Endothelial cell of umbilical vein (primary cell): ENCODE data around the gene UNC5CL. TPM values are rescaled to one million over a fixed set of nuclear protein-coding genes. Genes with fewer than 3 reads are reported as not detected.

ENCODE experiments used
- BruUV-seq: library from RNA; stranded (reverse); fragments of 400-500 nt; replicated peaks from 2 replicates; lab custom pipeline; 2021; lab: Mats Ljungman, UMichigan
- CTCF ChIA-PET: fragments of 300-600, 350-600 bp; sonication (Branson Sonifier 250); formaldehyde crosslinking; loops from one replicate; lab custom pipeline; 2021; ENCODE audit warnings: antibody characterized with exemption, inconsistent platforms; lab: Charles Lee
- POLR2A ChIA-PET: fragments of 300-600, 350-600 bp; sonication (Branson Sonifier 250); formaldehyde crosslinking; loops from one replicate; lab custom pipeline; 2021; ENCODE audit warnings: antibody characterized with exemption, inconsistent platforms; lab: Charles Lee
- DNase-seq: peaks from one replicate; pipeline ENCODE4 v3.0.0-alpha.2; 2011; ENCODE audit warnings: low read depth, low spot score
- FAIRE-seq: peaks from 2 replicates; lab custom pipeline; 2011; peaks lifted over from hg19 to GRCh38; lab: Jason Lieb, UNC
- H2AFZ ChIP-seq: 2 replicates; pipeline ENCODE4 v1.6.0; 2012; ENCODE audit warnings: low read depth, low read length, control low read depth, inconsistent platforms
- H3K27ac ChIP-seq: 2 replicates; pipeline ENCODE4 v1.5.1; 2011; ENCODE audit warnings: low read depth, mild to moderate bottlenecking, control low read depth, low read length, moderate library complexity; ENCODE audit not compliant: insufficient read depth
- H3K27me3 ChIP-seq, 2 experiments: 2 replicates each; pipeline versions ENCODE4 v1.6.0 to v1.6.1; 2011; ENCODE audit warnings: low read length in 2 of 2, mixed read lengths in 1 of 2; ENCODE audit not compliant: control insufficient read depth in 2 of 2, insufficient read depth in 2 of 2
- H3K36me3 ChIP-seq, 2 experiments: 2 replicates in 1 of 2; 3 replicates in 1 of 2; pipeline ENCODE4 v1.5.1; 2011; ENCODE audit warnings: low read length in 2 of 2, mild to moderate bottlenecking in 1 of 2, moderate library complexity in 1 of 2; ENCODE audit not compliant: control insufficient read depth in 2 of 2, insufficient read depth in 2 of 2; ENCODE audit errors: extremely low read depth in 1 of 2
- H3K4me1 ChIP-seq: 3 replicates; pipeline ENCODE4 v1.5.1; 2011; ENCODE audit warnings: mild to moderate bottlenecking, low read length; ENCODE audit not compliant: control insufficient read depth, insufficient read depth; ENCODE audit errors: extremely low read depth
- H3K4me2 ChIP-seq: 2 replicates; pipeline ENCODE4 v1.6.1; 2011; ENCODE audit warnings: low read length, control low read depth, mixed read lengths; ENCODE audit not compliant: insufficient read depth
- H3K4me3 ChIP-seq, 3 experiments: fragments of 200-600 bp in 1 of 3; sonication (generic), shearing (Covaris generic) in 1 of 3; replicated peaks in 1 of 3; 2 replicates each; pipeline ENCODE4 v1.5.1; 2011 to 2016; ENCODE audit warnings: control low read depth in 3 of 3, low read length in 3 of 3, mild to moderate bottlenecking in 2 of 3, inconsistent platforms in 1 of 3, low read depth in 1 of 3, moderate library complexity in 1 of 3; ENCODE audit not compliant: insufficient read depth in 1 of 3
- H3K79me2 ChIP-seq: 2 replicates; pipeline ENCODE4 v1.6.0; 2012; ENCODE audit warnings: low read length, inconsistent platforms; ENCODE audit not compliant: control insufficient read depth, insufficient read depth
- H3K9ac ChIP-seq: replicated peaks from 2 replicates; pipeline ENCODE3; 2011; ENCODE audit warnings: low read length, control low read depth; ENCODE audit not compliant: insufficient read depth; ENCODE audit errors: extremely low read depth
- H3K9me1 ChIP-seq: replicated peaks from 3 replicates; pipeline ENCODE4 v1.6.0; 2011; ENCODE audit warnings: mild to moderate bottlenecking, low read length; ENCODE audit not compliant: control insufficient read depth, insufficient read depth; ENCODE audit errors: extremely low read depth
- H3K9me3 ChIP-seq: replicated peaks from 2 replicates; pipeline ENCODE4 v1.5.1; 2012; ENCODE audit warnings: low read length, inconsistent platforms; ENCODE audit not compliant: control insufficient read depth, insufficient read depth
- H4K20me1 ChIP-seq: replicated peaks from 2 replicates; pipeline ENCODE3; 2011; ENCODE audit warnings: mild to moderate bottlenecking, low read length; ENCODE audit not compliant: control insufficient read depth, insufficient read depth; ENCODE audit errors: extremely low read depth
- CTCF ChIP-seq, 2 donors: IDR thresholded peaks; 1 replicate in 1 of 2; 2 replicates in 1 of 2; pipeline ENCODE4 v1.5.1; 2011; ENCODE audit warnings: low read length in 2 of 2, mild to moderate bottlenecking in 2 of 2, moderate library complexity in 2 of 2, control low read depth in 1 of 2, inconsistent platforms in 1 of 2, low read depth in 1 of 2; ENCODE audit not compliant: insufficient read depth in 1 of 2; ENCODE audit errors: extremely low read depth in 1 of 2
- EZH2 ChIP-seq: IDR thresholded peaks from 2 replicates; pipeline ENCODE4 v1.6.1; 2012; ENCODE audit warnings: borderline replicate concordance, low read depth, mild to moderate bottlenecking, moderate library complexity, low read length, inconsistent platforms; ENCODE audit not compliant: severe bottlenecking
- FOS ChIP-seq: IDR thresholded peaks from 2 replicates; pipeline ENCODE4 v1.6.1; 2011; ENCODE audit warnings: mild to moderate bottlenecking, low read length, moderate library complexity, borderline replicate concordance; ENCODE audit not compliant: insufficient read depth
- GATA2 ChIP-seq: IDR thresholded peaks from 2 replicates; pipeline ENCODE4 v1.7.0; 2011; ENCODE audit warnings: low read depth, mild to moderate bottlenecking, moderate library complexity, mixed read lengths, low read length; ENCODE audit not compliant: insufficient read length, insufficient read depth
- JUN ChIP-seq: IDR thresholded peaks from 2 replicates; pipeline ENCODE4 v1.6.1; 2011; ENCODE audit warnings: borderline replicate concordance, low read depth; ENCODE audit not compliant: insufficient read length, insufficient read depth
- MAX ChIP-seq: IDR thresholded peaks from 2 replicates; pipeline ENCODE4 v1.6.1; 2011; ENCODE audit not compliant: insufficient read depth, insufficient read length
- MYC ChIP-seq: IDR thresholded peaks from one replicate; pipeline ENCODE4 v1.6.1; 2011; ENCODE audit warnings: mild to moderate bottlenecking, low read depth, low read length
- POLR2A ChIP-seq: IDR thresholded peaks from 2 replicates; pipeline ENCODE4 v1.6.1; 2012; ENCODE audit warnings: low read depth, mild to moderate bottlenecking, control low read depth, low read length
- POLR2AphosphoS5 ChIP-seq: IDR thresholded peaks from 2 replicates; pipeline ENCODE4 v1.6.1; 2012; ENCODE audit warnings: low read depth, mild to moderate bottlenecking, control low read depth, low read length, moderate library complexity; ENCODE audit not compliant: insufficient read depth
- dilution Hi-C: fragments of 300-500 bp; cut with MboI; formaldehyde crosslinking; loops from one replicate; pipeline ENCODE4 v1.15.0; 2019; ENCODE audit warnings: low sequenced_read_pairs; ENCODE audit not compliant: extremely low pct_ligation_motif_present
- intact Hi-C: fragments of 100-400 bp; cut with micrococcal nuclease; formaldehyde crosslinking; loops from one replicate; pipeline ENCODE4 v1.10.0; 2022
- polyA plus RNA-seq, 4 experiments: library from polyadenylated mRNA; depleted of rRNA in 3 of 4; stranded (reverse) in 3 of 4; unstranded in 1 of 4; fragments of >200 nt; gene quantifications; 2 replicates each; pipeline versions ENCODE4 v1.2.1 to v1.2.3, GENCODE V29; 2011 to 2012; ENCODE audit warnings: missing spikeins in 1 of 4
- total RNA-seq: library from RNA; stranded (reverse); gene quantifications from 2 replicates; pipeline ENCODE4 v1.2.3, GENCODE V29; 2021

The UNC5CL gene
- total and polyA plus RNA-seq, 2 donors (not counting 3 experiments of a cell fraction or from before 2014, with no cell fraction given), result 0.14 to 0.20 TPM

- no peak within 1 kb of the TSS for H3K9ac ChIP-seq
- H3K9me1 ChIP-seq, result no peaks in the 10 kb centered on the region
- H2AFZ ChIP-seq, result no peak within 1 kb of the TSS
- intact Hi-C loops, result no loop called here
- dilution Hi-C loops, result no loop called here
- no peak within 1 kb of the TSS for H3K27ac ChIP-seq
- no peaks in the 10 kb centered on the region for H3K36me3 ChIP-seq
- H3K27me3 ChIP-seq, result peaks cover 0 to 3% of the 10 kb centered on the region in 2 experiments
- CTCF ChIA-PET, result interaction anchor here (2.1 to 4.3 kb wide), 2 partner anchors 13 to 25 kb away, joined by 5 to 22 read pairs; partner anchors contain the start of gene UNC5CL
- no peaks in the 10 kb centered on the region for H3K9me3 ChIP-seq
- no TSS peak for BruUV-seq
- H4K20me1 ChIP-seq, result no peaks in the 10 kb centered on the region
- no peak for TF ChIP-seq POLR2A
- no peak for TF ChIP-seq CTCF (IDR thresholded peaks at IDR 0.05; ENCODE audit: extremely low read depth in 1 of 2, insufficient read depth in 1 of 2, low read depth in 1 of 2, low read length in 2 of 2)
- no peak for TF ChIP-seq POLR2AphosphoS5
- TF ChIP-seq EZH2, result no peak
- TF ChIP-seq JUN, result no peak
- TF ChIP-seq MYC, result no peak
- no peak for TF ChIP-seq MAX
- no peak for TF ChIP-seq GATA2
- no peak for TF ChIP-seq FOS
- no peak within 1 kb of the TSS for H3K4me2 ChIP-seq
- DNase-seq (no peak), FAIRE-seq (no peak)
- no peak within 1 kb of the TSS for H3K4me3 ChIP-seq
- no peaks in the 10 kb centered on the region for H3K79me2 ChIP-seq
- POLR2A ChIA-PET, result no interaction called here
- H3K4me1 ChIP-seq, result peaks cover 5% of the 10 kb centered on the region
Measured at GRCh38 chr6:41053041-41053440, 14.0 kb upstream of the UNC5CL start, which contains the start of gene APOBEC2. TSS of gene APOBEC2 (plus strand) at chr6:41053202. CDS start at chr6:41053348, 146 bp downstream.
